ENCODE measurements around the gene CDC42BPA.
"Not testable (repeated sequence)": the region's sequence is repeated elsewhere in the genome, so short reads cannot be mapped to it uniquely, and the experiment has no call there.

CDC42BPA gene

DNA sequence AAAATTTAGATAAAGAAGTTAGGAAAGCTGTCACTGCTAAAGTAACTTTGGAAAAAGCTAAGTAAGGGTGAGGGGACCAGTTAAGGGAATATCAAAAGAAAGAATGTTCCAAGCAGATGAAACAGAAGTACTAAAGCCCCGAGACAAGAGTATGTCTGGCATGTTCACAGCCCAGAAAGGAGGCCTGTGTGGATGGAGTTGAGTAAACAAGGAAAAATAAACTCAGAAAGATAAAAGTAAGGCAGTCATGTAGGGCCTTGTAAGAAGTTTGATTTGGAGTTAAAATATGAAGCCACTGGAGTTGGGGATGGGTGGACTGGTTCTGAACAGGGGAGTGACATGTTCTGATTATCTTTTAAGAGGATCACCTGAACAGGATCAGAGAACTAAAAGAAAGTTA is 177.9 kb downstream of the CDC42BPA start:
- H4K91ac ChIP-seq (ENCODE audit: low read depth, low read length), result no peak overlapping the region
- H2BK12ac ChIP-seq (ENCODE audit: low read length), result no peak overlapping the region
- H4K12ac ChIP-seq (ENCODE audit: low read depth, low read length), result no peak overlapping the region
- no peak overlapping the region for H2BK5ac ChIP-seq (ENCODE audit: low read depth, low read length, poor library complexity)
- no peak overlapping the region for H3K4me3 ChIP-seq (ENCODE audit: low read depth, low read length)
- DNase-seq, result no peak
- no peak overlapping the region for H3K4me2 ChIP-seq (ENCODE audit: low read length)
- H3K79me1 ChIP-seq (ENCODE audit: low read length), result no peaks in the 10 kb centered on the region
- H3K18ac ChIP-seq (ENCODE audit: low read length), result no peak overlapping the region
- no peak overlapping the region for H3K27ac ChIP-seq (ENCODE audit: low read depth, low read length)
- no peaks in the 10 kb centered on the region for H3K36me3 ChIP-seq (ENCODE audit: control insufficient read depth in 1 of 2, insufficient read depth in 2 of 2, low read length in 2 of 2)
- H3K9ac ChIP-seq (ENCODE audit: low read length), result no peak overlapping the region
- no peak overlapping the region for H3K14ac ChIP-seq (ENCODE audit: low read length)
- no peak overlapping the region for H2BK120ac ChIP-seq (ENCODE audit: insufficient read depth, low read length, poor library complexity)
- no peaks in the 10 kb centered on the region for H3K27me3 ChIP-seq (ENCODE audit: insufficient read depth, low read length)
- H2AFZ ChIP-seq (ENCODE audit: insufficient read depth, low read length, poor library complexity), result no peak overlapping the region
- H2AK5ac ChIP-seq (ENCODE audit: low read length), result no peak overlapping the region
- no peaks in the 10 kb centered on the region for H3K79me2 ChIP-seq (ENCODE audit: control insufficient read depth, insufficient read depth, low read length, poor library complexity)
- no peaks in the 10 kb centered on the region for H3K9me3 ChIP-seq (ENCODE audit: insufficient read depth, low read depth, low read length)
- no peaks in the 10 kb centered on the region for H3K4me1 ChIP-seq (ENCODE audit: control insufficient read depth in 1 of 2, insufficient read depth in 2 of 2, low read length in 2 of 2)
- H3K4ac ChIP-seq (ENCODE audit: low read depth, low read length), result no peak overlapping the region
- no peak overlapping the region for H4K8ac ChIP-seq (ENCODE audit: low read depth, low read length)
- no peak overlapping the region for H3K23ac ChIP-seq (ENCODE audit: low read length)
- no CpG with 5 or more reads among the region's 1 CpG for WGBS (ENCODE audit: extremely low coverage, insufficient coverage, insufficient read length)

DNA sequence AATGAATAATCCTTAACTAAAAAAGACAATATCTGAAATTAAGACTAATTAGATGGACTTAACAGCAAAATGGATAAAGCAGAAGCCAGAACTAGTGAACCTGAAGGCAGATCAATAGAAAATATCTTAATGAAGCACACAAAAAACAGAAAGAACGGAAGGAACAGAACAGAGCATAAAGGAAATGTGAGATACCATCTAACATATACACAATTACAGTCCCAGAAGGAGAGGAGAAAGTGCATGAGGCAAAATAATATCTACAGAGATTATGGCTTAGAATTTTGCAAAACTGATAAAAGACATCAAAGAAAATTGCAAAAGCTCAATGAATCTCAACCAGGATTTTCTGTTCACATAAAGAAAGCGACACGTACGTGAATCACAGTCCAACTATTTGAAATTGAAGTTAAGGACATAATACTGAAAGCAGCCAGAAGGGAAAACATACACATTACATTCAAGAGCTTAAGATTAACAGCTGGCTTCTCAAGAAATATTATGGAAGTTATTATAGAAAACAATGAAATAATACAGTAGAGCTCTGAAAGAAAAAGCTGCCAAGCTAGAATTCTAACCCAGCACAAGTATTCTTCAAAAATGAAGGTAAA is 182.0 kb downstream of the CDC42BPA start:
- H3K23ac ChIP-seq (ENCODE audit: low read length), result no peak overlapping the region
- H3K36me3 ChIP-seq (ENCODE audit: control insufficient read depth in 1 of 2, insufficient read depth in 2 of 2, low read length in 2 of 2), result no peaks in the 10 kb centered on the region
- no peak overlapping the region for H3K18ac ChIP-seq (ENCODE audit: low read length)
- H3K4me3 ChIP-seq (ENCODE audit: low read depth, low read length), result no peak overlapping the region
- no peak overlapping the region for H3K4ac ChIP-seq (ENCODE audit: low read depth, low read length)
- no peak overlapping the region for H4K8ac ChIP-seq (ENCODE audit: low read depth, low read length)
- DNase-seq, result no peak
- H2BK120ac ChIP-seq (ENCODE audit: insufficient read depth, low read length, poor library complexity), result no peak overlapping the region
- H3K27ac ChIP-seq (ENCODE audit: low read depth, low read length), result no peak overlapping the region
- no peak overlapping the region for H4K12ac ChIP-seq (ENCODE audit: low read depth, low read length)
- no peaks in the 10 kb centered on the region for H3K79me1 ChIP-seq (ENCODE audit: low read length)
- WGBS (ENCODE audit: extremely low coverage, insufficient coverage, insufficient read length), result no CpG with 5 or more reads among the region's 4 CpGs
- H3K9me3 ChIP-seq (ENCODE audit: insufficient read depth, low read depth, low read length), result no peaks in the 10 kb centered on the region
- no peaks in the 10 kb centered on the region for H3K4me1 ChIP-seq (ENCODE audit: control insufficient read depth in 1 of 2, insufficient read depth in 2 of 2, low read length in 2 of 2)
- H2AK5ac ChIP-seq (ENCODE audit: low read length), result no peak overlapping the region
- no peak overlapping the region for H3K9ac ChIP-seq (ENCODE audit: low read length)
- H3K79me2 ChIP-seq (ENCODE audit: control insufficient read depth, insufficient read depth, low read length, poor library complexity), result no peaks in the 10 kb centered on the region
- no peak overlapping the region for H2BK5ac ChIP-seq (ENCODE audit: low read depth, low read length, poor library complexity)
- no peak overlapping the region for H2BK12ac ChIP-seq (ENCODE audit: low read length)
- no peak overlapping the region for H2AFZ ChIP-seq (ENCODE audit: insufficient read depth, low read length, poor library complexity)
- H3K4me2 ChIP-seq (ENCODE audit: low read length), result no peak overlapping the region
- no peak overlapping the region for H4K91ac ChIP-seq (ENCODE audit: low read depth, low read length)
- no peak overlapping the region for H3K14ac ChIP-seq (ENCODE audit: low read length)
- H3K27me3 ChIP-seq (ENCODE audit: insufficient read depth, low read length), result no peaks in the 10 kb centered on the region

GRCh38 chr1:227134686-227135314 is 183.5 kb downstream of the CDC42BPA start:
- Histone ChIP-seq H2BK120ac (ENCODE audit: insufficient read depth, low read length, poor library complexity) (no peak overlapping the region), H2BK12ac (ENCODE audit: low read length) (no peak overlapping the region), H3K4ac (ENCODE audit: low read depth, low read length) (no peak overlapping the region), H3K79me1 (ENCODE audit: low read length) (no peaks in the 10 kb centered on the region), H3K4me3 (ENCODE audit: low read depth, low read length) (no peak overlapping the region), H3K27me3 (ENCODE audit: insufficient read depth, low read length) (no peaks in the 10 kb centered on the region), H3K14ac (ENCODE audit: low read length) (no peak overlapping the region), H4K8ac (ENCODE audit: low read depth, low read length) (no peak overlapping the region), H3K4me1 (ENCODE audit: control insufficient read depth in 1 of 2, insufficient read depth in 2 of 2, low read length in 2 of 2) (no peaks in the 10 kb centered on the region), H3K9ac (ENCODE audit: low read length) (no peak overlapping the region), H3K27ac (ENCODE audit: low read depth, low read length) (no peak overlapping the region), H3K23ac (ENCODE audit: low read length) (no peak overlapping the region), H2AFZ (ENCODE audit: insufficient read depth, low read length, poor library complexity) (no peak overlapping the region), H2AK5ac (ENCODE audit: low read length) (no peak overlapping the region), H4K12ac (ENCODE audit: low read depth, low read length) (no peak overlapping the region), H3K4me2 (ENCODE audit: low read length) (no peak overlapping the region), H3K79me2 (ENCODE audit: control insufficient read depth, insufficient read depth, low read length, poor library complexity) (no peaks in the 10 kb centered on the region), H3K36me3 (ENCODE audit: control insufficient read depth in 1 of 2, insufficient read depth in 2 of 2, low read length in 2 of 2) (no peaks in the 10 kb centered on the region), H3K9me3 (ENCODE audit: insufficient read depth, low read depth, low read length) (no peaks in the 10 kb centered on the region), H3K18ac (ENCODE audit: low read length) (no peak overlapping the region), H2BK5ac (ENCODE audit: low read depth, low read length, poor library complexity) (no peak overlapping the region), H4K91ac (ENCODE audit: low read depth, low read length) (no peak overlapping the region)
- DNase-seq, result no peak
- WGBS (ENCODE audit: extremely low coverage, insufficient coverage, insufficient read length), result no CpG with 5 or more reads among the region's 2 CpGs

DNA sequence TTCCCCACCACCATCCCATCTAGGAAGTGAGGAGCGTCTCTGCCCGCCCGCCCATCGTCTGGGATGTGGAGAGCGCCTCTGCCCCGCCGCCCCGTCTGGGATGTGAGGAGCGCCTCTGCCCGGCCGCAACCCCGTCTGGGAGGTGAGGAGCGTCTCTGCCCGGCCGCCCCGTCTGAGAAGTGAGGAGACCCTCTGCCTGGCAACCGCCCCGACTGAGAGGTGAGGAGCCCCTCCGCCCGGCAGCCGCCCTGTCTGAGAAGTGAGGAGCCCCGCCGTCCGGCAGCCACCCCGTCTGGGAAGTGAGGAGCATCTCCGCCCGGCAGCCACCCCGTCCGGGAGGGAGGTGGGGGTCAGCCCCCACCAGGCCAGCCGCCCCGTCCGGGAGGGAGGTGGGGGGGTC is 185.6 kb downstream of the CDC42BPA start:
- not testable (repeated sequence) for H2BK120ac ChIP-seq (ENCODE audit: insufficient read depth, low read length, poor library complexity); H3K36me3 ChIP-seq (ENCODE audit: control insufficient read depth in 1 of 2, insufficient read depth in 2 of 2, low read length in 2 of 2); H3K18ac ChIP-seq (ENCODE audit: low read length); H3K79me2 ChIP-seq (ENCODE audit: control insufficient read depth, insufficient read depth, low read length, poor library complexity); H3K79me1 ChIP-seq (ENCODE audit: low read length); DNase-seq; H3K4me1 ChIP-seq (ENCODE audit: control insufficient read depth in 1 of 2, insufficient read depth in 2 of 2, low read length in 2 of 2); H3K4me2 ChIP-seq (ENCODE audit: low read length); H2AFZ ChIP-seq (ENCODE audit: insufficient read depth, low read length, poor library complexity); H3K4ac ChIP-seq (ENCODE audit: low read depth, low read length); H3K27me3 ChIP-seq (ENCODE audit: insufficient read depth, low read length); H2BK5ac ChIP-seq (ENCODE audit: low read depth, low read length, poor library complexity); H2BK12ac ChIP-seq (ENCODE audit: low read length); H3K14ac ChIP-seq (ENCODE audit: low read length); H4K8ac ChIP-seq (ENCODE audit: low read depth, low read length); H3K23ac ChIP-seq (ENCODE audit: low read length); H4K91ac ChIP-seq (ENCODE audit: low read depth, low read length); H3K9me3 ChIP-seq (ENCODE audit: insufficient read depth, low read depth, low read length); H4K12ac ChIP-seq (ENCODE audit: low read depth, low read length); H3K27ac ChIP-seq (ENCODE audit: low read depth, low read length); H2AK5ac ChIP-seq (ENCODE audit: low read length); H3K4me3 ChIP-seq (ENCODE audit: low read depth, low read length); H3K9ac ChIP-seq (ENCODE audit: low read length)
- no CpG with 5 or more reads among the region's 32 CpGs for WGBS (ENCODE audit: extremely low coverage, insufficient coverage, insufficient read length)
